HL-60 (cell line): ENCODE results near the gene ELP2.

Experiments
- DNase-seq, 2 experiments: peaks; one replicate each; pipeline ENCODE4 v3.0.0-alpha.2; 2010 to 2020; ENCODE audit warnings: low read depth in 1 of 2, low spot score in 1 of 2
- H3K27ac ChIP-seq: fragments of 250-450 bp; sonication (Bioruptor Pico); replicated peaks from 2 replicates; pipeline ENCODE4 v1.5.1; 2020; ENCODE audit warnings: mild to moderate bottlenecking, moderate library complexity
- H3K27me3 ChIP-seq: fragments of 250-450 bp; sonication (Bioruptor Pico); 2 replicates; pipeline ENCODE4 v1.5.1; 2021; ENCODE audit warnings: mild to moderate bottlenecking, moderate library complexity; ENCODE audit not compliant: insufficient read depth, poor library complexity, severe bottlenecking
- H3K4me3 ChIP-seq: replicated peaks from 2 replicates; pipeline ENCODE4 v1.5.1; 2011; ENCODE audit warnings: mild to moderate bottlenecking, control low read depth, low read length; ENCODE audit not compliant: insufficient read depth
- CTCF ChIP-seq: IDR thresholded peaks from one replicate; pipeline ENCODE4 v1.5.1; 2011; ENCODE audit warnings: low read length, control low read depth, inconsistent platforms; ENCODE audit not compliant: insufficient read depth
- GABPA ChIP-seq: IDR thresholded peaks from 2 replicates; pipeline ENCODE4 v1.6.1; 2012; ENCODE audit warnings: low read depth
- POLR2AphosphoS5 ChIP-seq: IDR thresholded peaks from 2 replicates; pipeline ENCODE4 v1.6.1; 2012; ENCODE audit warnings: low read depth
- REST ChIP-seq: IDR thresholded peaks from 2 replicates; pipeline ENCODE4 v1.6.1; 2012; ENCODE audit warnings: low read depth; ENCODE audit not compliant: insufficient replicate concordance
- SPI1 ChIP-seq: IDR thresholded peaks from 2 replicates; pipeline ENCODE4 v1.6.1; 2012; ENCODE audit warnings: low read depth, mild to moderate bottlenecking, borderline replicate concordance

The ELP2 gene

GRCh38 chr18:36186461-36187192, 56.9 kb downstream of the ELP2 start:
- peak overlapping the region; percentile 65 for H3K4me3 ChIP-seq
- DNase-seq: peak in 1 of 2 experiments; percentile 29
- no peak overlapping the region for H3K27ac ChIP-seq
- TF ChIP-seq POLR2AphosphoS5: no peak
- TF ChIP-seq GABPA: no peak
- TF ChIP-seq SPI1: no peak
- peaks cover 29% of the 10 kb centered on the region for H3K27me3 ChIP-seq

- DNase-seq: peak in 1 of 2 experiments; percentile 41
- H3K4me3 ChIP-seq: peak within 1 kb of the TSS; percentile 65
- peaks cover 29% of the 10 kb centered on the region for H3K27me3 ChIP-seq
- TF ChIP-seq SPI1 (no peak), REST (no peak), POLR2AphosphoS5 (no peak), GABPA (no peak), CTCF (no peak)
- H3K27ac ChIP-seq: no peak within 1 kb of the TSS
Measured at GRCh38 chr18:36187193-36187825, 57.6 kb downstream of the ELP2 start, which contains the start of gene MOCOS. Gene MOCOS (plus strand): TSS chr18:36187497. CDS start chr18:36187540, 43 bp downstream.

- TF ChIP-seq CTCF (no peak), POLR2AphosphoS5 (no peak), GABPA (no peak), REST (no peak), SPI1 (no peak)
- peak overlapping the region; percentile 65 for H3K4me3 ChIP-seq
- DNase-seq: peak in 1 of 2 experiments; percentile 24
Measured at GRCh38 chr18:36187826-36188721, 58.4 kb downstream of the ELP2 start.

GRCh38 chr18:36188916-36189315, 59.2 kb downstream of the ELP2 start:
- Histone ChIP-seq H3K27me3 (peaks cover 34% of the 10 kb centered on the region), H3K27ac (no peak overlapping the region), H3K4me3 (no peak overlapping the region)
- no peak for DNase-seq
- TF ChIP-seq POLR2AphosphoS5 (no peak), REST (no peak), GABPA (no peak), CTCF (no peak), SPI1 (no peak)

More at GRCh38 chr18:36187826-36188721, 58.4 kb downstream of the ELP2 start:
- Histone ChIP-seq H3K27me3 (peaks cover 31% of the 10 kb centered on the region), H3K27ac (no peak overlapping the region)
